Fibroblast of villous mesenchyme (primary cell): ENCODE data around the gene MUTYH. TPM values are rescaled to one million over a fixed set of nuclear protein-coding genes. Genes with fewer than 3 reads are reported as not detected.

Source experiments
- DNase-seq: peaks from one replicate; pipeline ENCODE4 v3.0.0-alpha.2; 2010; ENCODE audit warnings: low read depth
- H3K4me3 ChIP-seq: 2 replicates; pipeline ENCODE4 v1.5.1; 2011; ENCODE audit warnings: low read depth, mild to moderate bottlenecking, low read length
- CTCF ChIP-seq: IDR thresholded peaks from 2 replicates; pipeline ENCODE4 v1.5.1; 2012; ENCODE audit warnings: low read depth, mild to moderate bottlenecking, low read length; ENCODE audit not compliant: insufficient read depth
- total RNA-seq: library from RNA; depleted of rRNA; stranded (reverse); fragments of >200 nt; gene quantifications from 2 replicates; pipeline ENCODE4 v1.2.3, GENCODE V29; 2012

The MUTYH gene
- total RNA-seq, 1 donor, result 15.1 TPM

- H3K4me3 ChIP-seq, result no peak overlapping the region
- TF ChIP-seq CTCF, result no peak
- DNase-seq, result no peak
Observed at GRCh38 chr1:45331436-45332345, 8.5 kb downstream of the MUTYH start.

- TF ChIP-seq CTCF, result no peak
- peak; percentile 6 for DNase-seq
- H3K4me3 ChIP-seq, result no peak overlapping the region
Observed at GRCh38 chr1:45329445-45329844, 10.8 kb downstream of the MUTYH start.

- DNase-seq, result no peak
- TF ChIP-seq CTCF, result no peak
- H3K4me3 ChIP-seq, result no peak overlapping the region
Observed at GRCh38 chr1:45328680-45329079, 11.6 kb downstream of the MUTYH start.

GRCh38 chr1:45327644-45328515, 12.4 kb downstream of the MUTYH start:
- no peak overlapping the region for H3K4me3 ChIP-seq
- no peak for DNase-seq
- TF ChIP-seq CTCF, result no peak

GRCh38 chr1:45326627-45327623, 13.3 kb downstream of the MUTYH start, which contains the start of gene HPDL:
TSS of gene HPDL (plus strand) at chr1:45326895. CDS start at chr1:45327149, 254 bp downstream.
- no peak for TF ChIP-seq CTCF
- peak; percentile 47 for DNase-seq
- H3K4me3 ChIP-seq, result peak within 1 kb of the TSS; percentile 60
